Neural crest cell (in vitro differentiated cells): ENCODE measurements around the gene RALGAPB. TPM values are rescaled to one million over a fixed set of nuclear protein-coding genes. Genes with fewer than 3 reads are reported as not detected.

ENCODE experiments used
- DNase-seq: peaks from one replicate; pipeline ENCODE4 v3.0.0; 2021; ENCODE audit warnings: low read depth, mixed read lengths, low spot score
- H3K27ac Mint-ChIP-seq: one replicate; pipeline ENCODE4 v1.8.0; 2021; ENCODE audit warnings: mild to moderate bottlenecking, mixed read lengths; ENCODE audit not compliant: unreplicated experiment
- H3K27me3 Mint-ChIP-seq: 2 replicates; pipeline ENCODE4 v1.8.0; 2021; ENCODE audit warnings: low read depth, mild to moderate bottlenecking, mixed read lengths
- H3K36me3 Mint-ChIP-seq: 2 replicates; pipeline ENCODE4 v1.8.0; 2021; ENCODE audit warnings: low read depth, mild to moderate bottlenecking, mixed read lengths
- H3K4me1 Mint-ChIP-seq: 2 replicates; pipeline ENCODE4 v1.8.0; 2021; ENCODE audit warnings: mixed read lengths
- H3K4me3 Mint-ChIP-seq: one replicate; pipeline ENCODE4 v1.8.0; 2021; ENCODE audit warnings: mild to moderate bottlenecking, mixed read lengths
- H3K9me3 Mint-ChIP-seq: 2 replicates; pipeline ENCODE4 v1.8.0; 2021; ENCODE audit warnings: mixed read lengths
- total RNA-seq: library from RNA; stranded (reverse); gene quantifications from 2 replicates; pipeline ENCODE4 v1.2.1, GENCODE V29; 2021
- TF ChIP-seq, protein P1 (sequence below): fragments of 200-600 bp; sonication (generic); conservative IDR thresholded peaks from 2 replicates; pipeline ENCODE4 v1.5.0; 2021; ENCODE audit warnings: antibody characterized with exemption, mild to moderate bottlenecking

RALGAPB gene
- total RNA-seq, 1 donor from 2014 or later, result 34.7 TPM

DNA sequence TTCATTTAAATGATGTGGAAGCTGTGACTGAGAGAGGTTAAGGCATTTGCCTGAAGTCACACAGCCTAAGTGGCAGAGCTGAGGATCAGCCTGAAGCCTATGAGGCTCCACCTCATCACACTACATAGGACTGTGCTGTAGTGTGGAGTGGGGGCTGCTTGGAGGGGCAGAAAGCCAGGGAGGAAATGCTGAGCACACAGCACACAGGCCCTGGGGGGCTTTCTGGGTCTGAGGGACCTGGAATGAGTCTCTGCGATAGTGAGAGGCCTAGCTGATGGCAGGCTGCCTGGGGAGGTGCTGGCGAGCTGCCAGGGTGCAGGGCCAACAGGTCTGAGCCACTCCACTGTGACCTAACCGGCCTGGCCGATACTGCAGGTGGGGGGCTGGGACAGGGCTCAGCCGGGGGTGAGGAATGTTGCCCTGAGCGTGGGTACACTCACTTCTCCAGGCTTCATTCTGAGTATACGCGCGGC lies 126.8 kb downstream of the RALGAPB start:
- TF ChIP-seq, protein P1, sequence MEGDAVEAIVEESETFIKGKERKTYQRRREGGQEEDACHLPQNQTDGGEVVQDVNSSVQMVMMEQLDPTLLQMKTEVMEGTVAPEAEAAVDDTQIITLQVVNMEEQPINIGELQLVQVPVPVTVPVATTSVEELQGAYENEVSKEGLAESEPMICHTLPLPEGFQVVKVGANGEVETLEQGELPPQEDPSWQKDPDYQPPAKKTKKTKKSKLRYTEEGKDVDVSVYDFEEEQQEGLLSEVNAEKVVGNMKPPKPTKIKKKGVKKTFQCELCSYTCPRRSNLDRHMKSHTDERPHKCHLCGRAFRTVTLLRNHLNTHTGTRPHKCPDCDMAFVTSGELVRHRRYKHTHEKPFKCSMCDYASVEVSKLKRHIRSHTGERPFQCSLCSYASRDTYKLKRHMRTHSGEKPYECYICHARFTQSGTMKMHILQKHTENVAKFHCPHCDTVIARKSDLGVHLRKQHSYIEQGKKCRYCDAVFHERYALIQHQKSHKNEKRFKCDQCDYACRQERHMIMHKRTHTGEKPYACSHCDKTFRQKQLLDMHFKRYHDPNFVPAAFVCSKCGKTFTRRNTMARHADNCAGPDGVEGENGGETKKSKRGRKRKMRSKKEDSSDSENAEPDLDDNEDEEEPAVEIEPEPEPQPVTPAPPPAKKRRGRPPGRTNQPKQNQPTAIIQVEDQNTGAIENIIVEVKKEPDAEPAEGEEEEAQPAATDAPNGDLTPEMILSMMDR, result no peak
- Mint-ChIP-seq H3K27ac (no peak overlapping the region), H3K27me3 (peaks cover 53% of the 10 kb centered on the region), H3K9me3 (no peaks in the 10 kb centered on the region), H3K36me3 (no peaks in the 10 kb centered on the region), H3K4me3 (no peak overlapping the region), H3K4me1 (peaks cover 11% of the 10 kb centered on the region)
- no peak for DNase-seq

DNA sequence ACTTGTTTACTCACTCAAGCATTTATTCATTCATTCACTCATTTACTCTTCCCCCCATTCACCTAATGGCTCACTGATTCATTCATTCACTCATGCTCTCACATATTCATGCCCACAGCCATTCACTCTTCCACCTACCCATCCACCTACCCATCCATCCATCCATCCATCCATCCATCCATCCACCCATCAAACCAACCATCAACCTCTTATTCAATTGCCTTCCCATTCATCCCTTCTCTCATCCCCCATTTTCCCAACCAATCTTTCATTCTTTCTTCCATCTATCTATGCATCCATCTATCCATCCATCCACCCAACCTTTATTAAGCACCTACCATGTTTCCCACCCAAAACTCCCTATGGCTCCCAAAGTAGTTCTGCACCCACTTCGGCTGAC lies 127.4 kb downstream of the RALGAPB start:
- Mint-ChIP-seq H3K9me3 (no peaks in the 10 kb centered on the region), H3K4me3 (no peak overlapping the region), H3K27me3 (peaks cover 53% of the 10 kb centered on the region), H3K36me3 (no peaks in the 10 kb centered on the region), H3K4me1 (peaks cover 15% of the 10 kb centered on the region), H3K27ac (no peak overlapping the region)
- TF ChIP-seq, protein P1, result no peak
- DNase-seq, result no peak

DNA sequence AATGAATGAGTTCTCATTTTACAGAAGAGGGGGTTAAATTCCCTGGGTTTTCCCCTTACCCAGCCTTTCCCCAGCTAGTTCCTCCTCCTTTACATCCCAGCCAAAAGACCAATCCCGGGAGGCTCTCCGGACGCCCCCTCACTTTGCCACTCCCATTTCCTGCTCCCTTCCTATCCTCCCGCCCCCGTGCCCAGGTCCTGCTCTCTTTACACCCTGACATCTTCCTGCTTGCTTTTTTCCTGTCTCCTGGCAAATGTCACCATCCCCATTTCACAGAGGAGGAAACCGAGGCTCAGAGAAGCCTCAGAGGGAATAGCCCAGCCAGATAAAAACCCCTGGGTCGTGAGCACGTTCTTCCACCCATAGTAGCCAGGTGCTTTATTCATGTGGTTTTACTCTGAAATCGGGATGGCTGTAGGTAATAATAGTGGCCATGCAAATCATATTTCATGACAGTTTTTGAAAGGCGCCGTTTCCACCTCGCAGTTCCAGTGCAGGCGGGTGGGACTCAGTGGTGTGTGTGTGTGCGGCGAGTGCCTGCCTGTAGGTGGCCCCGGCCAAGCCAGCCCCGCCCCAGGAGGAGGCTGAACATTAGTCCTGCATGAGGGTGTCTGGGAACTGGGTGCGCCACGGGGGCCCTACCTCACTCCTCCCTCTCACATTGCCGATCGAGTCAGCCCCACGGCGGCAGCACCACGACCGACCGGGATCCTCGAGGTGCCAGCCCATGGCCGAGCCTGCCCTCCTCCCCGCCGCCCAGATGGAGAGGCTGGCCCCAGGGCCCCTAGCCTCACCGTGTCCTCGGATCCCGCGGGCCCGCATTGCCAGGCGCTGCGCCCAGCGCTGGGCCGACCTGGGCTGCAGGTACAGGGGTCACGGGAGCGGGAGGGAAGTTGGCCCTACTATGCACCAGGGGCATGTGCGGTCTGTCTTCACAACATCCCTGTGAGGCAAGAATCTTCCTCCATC lies 128.9 kb downstream of the RALGAPB start, which contains the start of gene ARHGAP40:
Gene ARHGAP40 (plus strand): TSS at position 594 of the 969 bp plus-strand sequence.
- peaks cover 53% of the 10 kb centered on the region for H3K27me3 Mint-ChIP-seq

DNA sequence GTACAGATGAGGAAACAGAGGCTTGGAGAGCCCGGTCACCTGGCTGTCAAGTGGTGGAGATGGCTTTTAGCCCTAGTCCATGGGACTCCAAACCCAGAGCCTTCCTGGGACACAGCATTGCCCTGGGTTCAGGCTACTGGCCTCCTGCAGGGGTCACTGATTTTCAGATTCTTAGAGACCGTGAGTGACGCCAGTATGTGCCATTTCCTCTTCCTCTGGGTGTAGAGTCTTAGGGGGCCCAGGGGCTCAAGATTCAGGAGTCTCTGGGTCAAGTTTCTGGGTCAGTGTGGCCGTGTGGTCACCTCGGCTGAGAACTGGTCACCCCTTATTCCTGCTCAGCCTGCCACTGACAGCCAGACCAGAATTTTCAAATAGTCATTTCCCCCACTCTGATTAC lies 129.5 kb downstream of the RALGAPB start:
- Mint-ChIP-seq H3K36me3 (no peaks in the 10 kb centered on the region), H3K27ac (no peak overlapping the region), H3K4me3 (no peak overlapping the region), H3K27me3 (peaks cover 49% of the 10 kb centered on the region), H3K4me1 (peaks cover 19% of the 10 kb centered on the region), H3K9me3 (no peaks in the 10 kb centered on the region)
- TF ChIP-seq, protein P1, result no peak
- no peak for DNase-seq

More for the DNA sequence above, 128.9 kb downstream of the RALGAPB start, which contains the start of gene ARHGAP40:
- TF ChIP-seq, protein P1, result peak; percentile 55
- Mint-ChIP-seq H3K36me3 (no peaks in the 10 kb centered on the region), H3K27ac (peak within 1 kb of the TSS; percentile 58), H3K9me3 (no peaks in the 10 kb centered on the region), H3K4me1 (peaks cover 19% of the 10 kb centered on the region), H3K4me3 (no peak within 1 kb of the TSS)
- DNase-seq, result no peak

DNA sequence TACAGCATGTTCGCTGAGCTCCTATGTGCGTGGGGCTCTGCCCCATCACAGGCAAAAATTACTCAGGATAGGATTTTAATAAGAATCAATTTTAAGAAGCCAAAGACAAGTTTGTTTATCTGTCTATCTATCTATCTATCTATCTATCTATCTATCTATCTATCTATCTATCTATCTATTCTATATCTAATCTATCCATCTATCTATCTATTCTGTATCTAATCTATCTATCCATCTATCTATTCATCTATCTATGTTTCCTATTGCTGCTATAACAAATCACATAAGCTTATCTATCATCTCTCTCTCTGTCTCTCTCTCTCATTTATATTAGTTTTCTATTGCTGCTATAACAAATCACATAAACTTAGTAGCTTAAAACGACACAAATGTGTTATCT lies 130.6 kb downstream of the RALGAPB start:
- H3K9me3 Mint-ChIP-seq, result no peaks in the 10 kb centered on the region

More for the DNA sequence above, 130.6 kb downstream of the RALGAPB start:
- Mint-ChIP-seq H3K4me3 (no peak overlapping the region), H3K27me3 (peaks cover 38% of the 10 kb centered on the region), H3K36me3 (no peaks in the 10 kb centered on the region), H3K4me1 (peaks cover 23% of the 10 kb centered on the region), H3K27ac (no peak overlapping the region)
- TF ChIP-seq, protein P1, result no peak
- no peak for DNase-seq
